Lung (tissue), 12 donors: ENCODE measurements around the gene POLA1. TPM values are rescaled to one million over a fixed set of nuclear protein-coding genes. Genes with fewer than 3 reads are reported as not detected.

Experiments
- ATAC-seq: fragments of 200-7000 bp; cut with Tn5 transposase; one replicate; pipeline ENCODE4 v1.9.1; 2020; ENCODE audit warnings: moderate number of reproducible peaks; ENCODE audit not compliant: insufficient read depth, low FRiP score
- DNase-seq, 3 donors: peaks; one replicate each; pipeline ENCODE4 v3.0.0-alpha.2; 2013 to 2017
- H3K27ac ChIP-seq, 2 donors: one replicate each; pipeline ENCODE4 v1.5.1; 2013; ENCODE audit warnings: mild to moderate bottlenecking in 2 of 2, moderate library complexity in 2 of 2, control low read depth in 1 of 2, inconsistent platforms in 1 of 2, low read depth in 1 of 2, low read length in 1 of 2
- H3K27me3 ChIP-seq, 3 donors: one replicate each; pipeline ENCODE4 v1.5.1; 2013; ENCODE audit warnings: low read length in 2 of 3; ENCODE audit not compliant: control insufficient read depth in 3 of 3, insufficient read depth in 3 of 3
- H3K36me3 ChIP-seq, 4 donors: one replicate each; pipeline ENCODE4 v1.5.1; 2013; ENCODE audit warnings: low read length in 4 of 4, mild to moderate bottlenecking in 1 of 4, moderate library complexity in 1 of 4; ENCODE audit not compliant: control insufficient read depth in 4 of 4, insufficient read depth in 4 of 4
- H3K4me1 ChIP-seq, 5 donors: one replicate each; pipeline ENCODE4 v1.5.1; 2013; ENCODE audit warnings: low read length in 5 of 5, mild to moderate bottlenecking in 2 of 5, moderate library complexity in 1 of 5; ENCODE audit not compliant: control insufficient read depth in 5 of 5, insufficient read depth in 5 of 5
- H3K4me3 ChIP-seq: one replicate; pipeline ENCODE4 v1.5.1; 2013; ENCODE audit warnings: mild to moderate bottlenecking, control low read depth, moderate library complexity
- H3K9ac ChIP-seq, 2 donors: one replicate each; pipeline ENCODE4 v1.5.1; 2013; ENCODE audit warnings: low read length in 2 of 2, control low read depth in 1 of 2; ENCODE audit not compliant: insufficient read depth in 1 of 2
- H3K9me3 ChIP-seq, 4 donors: one replicate each; pipeline ENCODE4 v1.5.1; 2013; ENCODE audit warnings: low read length in 3 of 4, mild to moderate bottlenecking in 1 of 4, moderate library complexity in 1 of 4; ENCODE audit not compliant: control insufficient read depth in 4 of 4, insufficient read depth in 3 of 4
- CTCF ChIP-seq: IDR thresholded peaks from 2 replicates; pipeline ENCODE4 v1.5.1; 2012; ENCODE audit warnings: mild to moderate bottlenecking; ENCODE audit errors: control extremely low read depth, extremely low read depth
- WGBS, 2 donors: extraction: QIAGEN DNeasy Blood & Tissue Kit; methylation state at CpG; one replicate each; pipeline ENCODE4 v1.1.7; 2013; 5-methylcytosine and 5-hydroxymethylcytosine counted together
- polyA plus RNA-seq, 2 donors: library from polyadenylated mRNA; stranded (reverse); fragments of 200-250 nt; gene quantifications; one replicate each; pipeline ENCODE4 v1.2.1, GENCODE V29; 2013
- total RNA-seq, 2 donors: library from RNA; depleted of rRNA in 1 of 2; stranded (reverse); fragments of >200 nt in 1 of 2; gene quantifications; one replicate each; pipeline ENCODE4 v1.2.1, GENCODE V29; 2014 to 2021
- donor health status: control.
- donor health status: control.
- donor health status: Bipolar disorder and iron deficiency.
- donor health status: healthy.
- donor health status: DM: yes; HTN: yes; CAD: no.

Gene POLA1
- total and polyA plus RNA-seq, 4 donors: 2.4 to 18.7 (median 6.1) TPM

GRCh38 chrX:25013632-25014365, 320.1 kb downstream of the POLA1 start:
- Histone ChIP-seq H3K36me3 (no peaks in the 10 kb centered on the region), H3K4me3 (no peak overlapping the region), H3K9me3 (peaks cover 0 to 21% (median 0%) of the 10 kb centered on the region in 4 donors), H3K27me3 (peaks cover 26 to 85% (median 82%) of the 10 kb centered on the region in 3 donors), H3K4me1 (peaks cover 0 to 10% (median 0%) of the 10 kb centered on the region in 5 donors), H3K9ac (no peak overlapping the region), H3K27ac (no peak overlapping the region)
- DNase-seq (no peak), ATAC-seq (no peak)
- no peak for TF ChIP-seq CTCF
- 4 to 28% methylated on average over 18 to 44 of the region's 44 CpGs for WGBS, 2 donors

GRCh38 chrX:25014366-25014838, 320.7 kb downstream of the POLA1 start:
- TF ChIP-seq CTCF: no peak
- H3K9ac ChIP-seq: no peak overlapping the region
- H3K27me3 ChIP-seq: peaks cover 25 to 85% (median 83%) of the 10 kb centered on the region in 3 donors
- no peak overlapping the region for H3K4me3 ChIP-seq
- H3K9me3 ChIP-seq: peaks cover 0 to 21% (median 0%) of the 10 kb centered on the region in 4 donors
- H3K27ac ChIP-seq: no peak overlapping the region
- no peaks in the 10 kb centered on the region for H3K36me3 ChIP-seq
- peaks cover 0 to 10% (median 0%) of the 10 kb centered on the region in 5 donors for H3K4me1 ChIP-seq
- no peak for DNase-seq
- no peak for ATAC-seq
- WGBS, 2 donors: 22 to 35% methylated on average over 19 of the region's 19 CpGs

- no peak within 1 kb of the TSS for H3K9ac ChIP-seq
- DNase-seq (peak; percentile 68 to 78 (median 75)), ATAC-seq (peak; percentile 73)
- H3K4me3 ChIP-seq: no peak within 1 kb of the TSS
- H3K27me3 ChIP-seq: peaks cover 22 to 85% (median 84%) of the 10 kb centered on the region in 3 donors
- WGBS, 2 donors: 8 to 28% methylated on average over 30 to 58 of the region's 58 CpGs
- TF ChIP-seq CTCF: no peak
- no peaks in the 10 kb centered on the region for H3K36me3 ChIP-seq
- peaks cover 0 to 13% (median 0%) of the 10 kb centered on the region in 5 donors for H3K4me1 ChIP-seq
- H3K9me3 ChIP-seq: peaks cover 0 to 19% (median 0%) of the 10 kb centered on the region in 4 donors
- H3K27ac ChIP-seq: no peak within 1 kb of the TSS
Observed at GRCh38 chrX:25015486-25016360, 322.0 kb downstream of the POLA1 start, which contains the start of gene ARX. Gene ARX, minus strand, starts transcription at chrX:25015965. Its CDS starts 228 bp downstream, at chrX:25015737.
